OCI-LY1 (cell line): ENCODE data around the gene TM2D1.

Source experiments
- H2AFZ ChIP-seq: fragments of 200-600 bp; sonication (generic), shearing (Covaris generic); 2 replicates; pipeline ENCODE4 v1.6.0; 2014; ENCODE audit warnings: antibody characterized with exemption, mild to moderate bottlenecking, low read length
- H3F3A ChIP-seq: fragments of 200-600 bp; sonication (generic), shearing (Covaris generic); 2 replicates; pipeline ENCODE4 v1.6.0; 2014; ENCODE audit warnings: mild to moderate bottlenecking, antibody characterized with exemption, low read length, moderate library complexity; ENCODE audit not compliant: insufficient read depth
- H3K27ac ChIP-seq: fragments of 200-600 bp; sonication (generic); 2 replicates; pipeline ENCODE4 v1.5.1; 2014; ENCODE audit warnings: low read length, mixed run types, mild to moderate bottlenecking, low read depth; ENCODE audit not compliant: poor library complexity, severe bottlenecking
- H3K27me3 ChIP-seq: fragments of 200-600 bp; sonication (generic); 2 replicates; pipeline ENCODE4 v1.6.0; 2014; ENCODE audit warnings: antibody characterized with exemption, mild to moderate bottlenecking, low read length, moderate library complexity; ENCODE audit not compliant: insufficient read depth
- H3K36me3 ChIP-seq: fragments of 200-600 bp; sonication (generic); 2 replicates; pipeline ENCODE4 v1.6.1; 2014; ENCODE audit warnings: mild to moderate bottlenecking, antibody characterized with exemption, low read length, moderate library complexity, mixed read lengths; ENCODE audit not compliant: insufficient read depth
- H3K4me1 ChIP-seq: fragments of 200-600 bp; sonication (generic); 2 replicates; pipeline ENCODE4 v1.5.1; 2014; ENCODE audit warnings: mild to moderate bottlenecking, low read length, moderate library complexity; ENCODE audit not compliant: insufficient read depth, severe bottlenecking
- H3K4me2 ChIP-seq: fragments of 200-600 bp; sonication (generic), shearing (Covaris generic); 2 replicates; pipeline ENCODE4 v1.6.1; 2014; ENCODE audit warnings: low read length
- H3K4me3 ChIP-seq: fragments of 200-600 bp; sonication (generic); 2 replicates; pipeline ENCODE4 v1.5.1; 2014; ENCODE audit warnings: low read length, low read depth, mild to moderate bottlenecking, mixed read lengths; ENCODE audit not compliant: poor library complexity, severe bottlenecking
- H3K79me2 ChIP-seq: fragments of 200-600 bp; shearing (Covaris generic); 2 replicates; pipeline ENCODE4 v1.6.1; 2016; ENCODE audit warnings: mixed run types, low read length, mixed read lengths; ENCODE audit not compliant: insufficient read depth
- H3K9ac ChIP-seq: fragments of 200-600 bp; sonication (generic), shearing (Covaris generic); 2 replicates; pipeline ENCODE4 v1.6.1; 2014; ENCODE audit warnings: mild to moderate bottlenecking, low read length, mixed read lengths
- H3K9me2 ChIP-seq: fragments of 200-600 bp; sonication (generic), shearing (Covaris generic); 2 replicates; pipeline ENCODE4 v1.6.1; 2014; ENCODE audit warnings: low read depth, mild to moderate bottlenecking, low read length, mixed read lengths
- H3K9me3 ChIP-seq: fragments of 200-600 bp; shearing (Covaris generic); 2 replicates; pipeline ENCODE4 v1.6.1; 2014; ENCODE audit warnings: low read length, mixed read lengths
- H4K20me1 ChIP-seq: fragments of 200-600 bp; sonication (generic), shearing (Covaris generic); 2 replicates; pipeline ENCODE4 v1.6.0; 2016; ENCODE audit warnings: mild to moderate bottlenecking, low read length; ENCODE audit not compliant: insufficient read depth
- CTCF ChIP-seq: fragments of 200-600 bp; sonication (generic), shearing (Covaris generic); IDR thresholded peaks from 2 replicates; pipeline ENCODE4 v1.5.1; 2017; ENCODE audit warnings: mild to moderate bottlenecking, antibody characterized with exemption, low read length, moderate library complexity, mixed read lengths
- EZH2 ChIP-seq: fragments of 200-600 bp; sonication (generic), shearing (Covaris generic); IDR thresholded peaks from 2 replicates; pipeline ENCODE4 v1.8.0; 2017; ENCODE audit warnings: borderline replicate concordance, mixed run types, mild to moderate bottlenecking, antibody characterized with exemption, low read length, moderate library complexity, mixed read lengths

The TM2D1 gene

GRCh38 chr1:61709908-61710289, 15.0 kb downstream of the TM2D1 start:
- no peaks in the 10 kb centered on the region for H4K20me1 ChIP-seq
- H3K4me3 ChIP-seq: no peak overlapping the region
- H3K27me3 ChIP-seq: no peaks in the 10 kb centered on the region
- H3K79me2 ChIP-seq: peaks cover 9% of the 10 kb centered on the region; the same call in 1 of the 2 replicates
- H3K9me3 ChIP-seq: no peaks in the 10 kb centered on the region
- H3K9ac ChIP-seq: no peak overlapping the region
- peaks cover 48% of the 10 kb centered on the region for H3K36me3 ChIP-seq
- no peak overlapping the region for H2AFZ ChIP-seq
- H3K4me2 ChIP-seq: no peak overlapping the region
- no peak overlapping the region for H3K27ac ChIP-seq
- TF ChIP-seq CTCF: no peak
- TF ChIP-seq EZH2: no peak
- no peaks in the 10 kb centered on the region for H3K4me1 ChIP-seq
- H3K9me2 ChIP-seq: no peaks in the 10 kb centered on the region
- H3F3A ChIP-seq: no peaks in the 10 kb centered on the region

GRCh38 chr1:61708953-61709907, 15.7 kb downstream of the TM2D1 start:
- TF ChIP-seq CTCF (no peak), EZH2 (no peak)
- Histone ChIP-seq H3K9me3 (no peaks in the 10 kb centered on the region), H3K9me2 (no peaks in the 10 kb centered on the region), H3K27ac (no peak overlapping the region), H3K9ac (no peak overlapping the region), H3F3A (no peaks in the 10 kb centered on the region), H3K4me3 (no peak overlapping the region), H2AFZ (no peak overlapping the region), H3K79me2 (peaks cover 8% of the 10 kb centered on the region; the same call in 1 of the 2 replicates), H4K20me1 (no peaks in the 10 kb centered on the region), H3K4me2 (no peak overlapping the region), H3K27me3 (no peaks in the 10 kb centered on the region), H3K4me1 (no peaks in the 10 kb centered on the region), H3K36me3 (peaks cover 53% of the 10 kb centered on the region)

GRCh38 chr1:61699911-61700851, 24.8 kb downstream of the TM2D1 start:
- Histone ChIP-seq H3K36me3 (peaks cover 64% of the 10 kb centered on the region), H3K27ac (no peak overlapping the region), H3K4me1 (no peaks in the 10 kb centered on the region)

More at GRCh38 chr1:61699911-61700851, 24.8 kb downstream of the TM2D1 start:
- Histone ChIP-seq H3K4me2 (no peak overlapping the region), H3K27me3 (no peaks in the 10 kb centered on the region), H3K79me2 (no peaks in the 10 kb centered on the region), H3K4me3 (no peak overlapping the region), H3K9me3 (no peaks in the 10 kb centered on the region), H4K20me1 (no peaks in the 10 kb centered on the region), H3K9me2 (no peaks in the 10 kb centered on the region), H2AFZ (no peak overlapping the region), H3F3A (no peaks in the 10 kb centered on the region), H3K9ac (no peak overlapping the region)
- no peak for TF ChIP-seq EZH2
- no peak for TF ChIP-seq CTCF
